Measurements from ENCODE around the gene IGSF1. TPM values are rescaled to one million over a fixed set of nuclear protein-coding genes. Genes with fewer than 3 reads are reported as not detected.

The IGSF1 gene
- total RNA-seq, 2 donors from 2014 or later = 0.10 to 0.19 TPM

- TF ChIP-seq CTCF (IDR thresholded peaks at IDR 0.05) = no peak
- Histone ChIP-seq H3K9me3 (no peaks in the 10 kb centered on the region), H3K27ac (no peak overlapping the region), H3K4me3 (no peak overlapping the region), H3K4me1 (no peaks in the 10 kb centered on the region), H3K9ac (ENCODE audit: low read depth in 2 of 2, low read length in 2 of 2) (no peak overlapping the region), H3K27me3 (peaks cover 4% of the 10 kb centered on the region), H3K36me3 (no peaks in the 10 kb centered on the region)
- no peak for DNase-seq
- intact Hi-C loops (cut with DNase I) = no loop called here
Observed at GRCh38 chrX:131301155-131301554, 12.0 kb upstream of the IGSF1 start.

- Histone ChIP-seq H3K4me3 (no peak overlapping the region), H3K27ac (no peak overlapping the region), H3K9ac (ENCODE audit: low read depth in 2 of 2, low read length in 2 of 2) (no peak overlapping the region), H3K27me3 (peaks cover 4% of the 10 kb centered on the region), H3K9me3 (no peaks in the 10 kb centered on the region), H3K36me3 (no peaks in the 10 kb centered on the region), H3K4me1 (no peaks in the 10 kb centered on the region)
- intact Hi-C loops (cut with DNase I) = no loop called here
- DNase-seq = no peak
- TF ChIP-seq CTCF (IDR thresholded peaks at IDR 0.05) = no peak
Observed at GRCh38 chrX:131298846-131299245, 9.7 kb upstream of the IGSF1 start.

- no peaks in the 10 kb centered on the region for H3K4me1 ChIP-seq
- intact Hi-C loops (cut with DNase I) = no loop called here
- DNase-seq = no peak
- TF ChIP-seq CTCF (IDR thresholded peaks at IDR 0.05) = no peak
- H3K9ac ChIP-seq (ENCODE audit: low read depth in 2 of 2, low read length in 2 of 2) = no peak overlapping the region
- no peak overlapping the region for H3K4me3 ChIP-seq
- H3K9me3 ChIP-seq = no peaks in the 10 kb centered on the region
- H3K27ac ChIP-seq = no peak overlapping the region
- H3K27me3 ChIP-seq = peaks cover 4% of the 10 kb centered on the region
- no peaks in the 10 kb centered on the region for H3K36me3 ChIP-seq
Observed at GRCh38 chrX:131298036-131298435, 8.9 kb upstream of the IGSF1 start.

GRCh38 chrX:131289527-131289926 lies 421 bp upstream of the IGSF1 start:
- no peak overlapping the region for H3K27ac ChIP-seq
- H3K27me3 ChIP-seq = no peaks in the 10 kb centered on the region
- H3K4me1 ChIP-seq = no peaks in the 10 kb centered on the region
- H3K9me3 ChIP-seq = no peaks in the 10 kb centered on the region
- no peak overlapping the region for H3K9ac ChIP-seq (ENCODE audit: low read depth in 2 of 2, low read length in 2 of 2)
- TF ChIP-seq CTCF (IDR thresholded peaks at IDR 0.05) = no peak
- H3K36me3 ChIP-seq = no peaks in the 10 kb centered on the region
- intact Hi-C loops (cut with DNase I) = no loop called here
- DNase-seq = no peak
- no peak overlapping the region for H3K4me3 ChIP-seq

GRCh38 chrX:131288188-131288587 lies 918 bp downstream of the IGSF1 start:
- no peak for TF ChIP-seq CTCF (IDR thresholded peaks at IDR 0.05)
- intact Hi-C loops (cut with DNase I) = no loop called here
- Histone ChIP-seq H3K4me3 (no peak overlapping the region), H3K27me3 (no peaks in the 10 kb centered on the region), H3K9ac (ENCODE audit: low read depth in 2 of 2, low read length in 2 of 2) (no peak overlapping the region), H3K36me3 (no peaks in the 10 kb centered on the region), H3K9me3 (no peaks in the 10 kb centered on the region), H3K27ac (no peak overlapping the region), H3K4me1 (no peaks in the 10 kb centered on the region)
- no peak for DNase-seq

All from colonic mucosa (tissue), 4 donors.